K562 (cell line): ENCODE measurements around the gene G6PD. TPM values are rescaled to one million over a fixed set of nuclear protein-coding genes. Genes with fewer than 3 reads are reported as not detected.

Source experiments
- BCL6 ChIP-seq: fragments of 250-450 bp; sonication (Bioruptor Pico); IDR thresholded peaks from 2 replicates; pipeline ENCODE4 v1.4.0; 2020
- CBFB ChIP-seq: sonication (generic); formaldehyde crosslinking; IDR thresholded peaks from 2 replicates; pipeline ENCODE4 v1.4.0; 2020; ENCODE audit warnings: mild to moderate bottlenecking, missing genetic modification reagents
- FOXM1 ChIP-seq, 2 experiments: fragments of 450-650 bp in 1 of 2; sonication (generic) in 1 of 2; formaldehyde crosslinking in 1 of 2; IDR thresholded peaks; 2 replicates each; pipeline versions ENCODE4 v1.6.1 to v1.9.0; 2017 to 2022; ENCODE audit warnings: low read depth in 2 of 2, mild to moderate bottlenecking in 2 of 2, missing genetic modification reagents in 1 of 2, moderate library complexity in 1 of 2
- STAT5A ChIP-seq: IDR thresholded peaks from 2 replicates; pipeline ENCODE4 v1.6.1; 2012; ENCODE audit warnings: low read length, inconsistent platforms, borderline replicate concordance
- TAF1 ChIP-seq: IDR thresholded peaks from 2 replicates; pipeline ENCODE4 v1.6.1; 2011; ENCODE audit warnings: mild to moderate bottlenecking, low read length, moderate library complexity; ENCODE audit not compliant: insufficient read depth, control insufficient read depth, severe bottlenecking; ENCODE audit errors: extremely low read depth
- ZBTB49 ChIP-seq: sonication (generic); formaldehyde crosslinking; IDR thresholded peaks from 2 replicates; pipeline ENCODE4 v1.8.0; 2022; ENCODE audit warnings: missing genetic modification reagents, mild to moderate bottlenecking, borderline replicate concordance
- polyA plus RNA-seq, 8 experiments: library from polyadenylated mRNA; depleted of rRNA in 4 of 8; stranded (reverse) in 5 of 8; unstranded in 3 of 8; fragments of >200 nt; fragmentation: Nextera tagmentation in 2 of 8; fragmentation: Illumina TruSeq in 1 of 8; extraction: Ambion mirVana in 2 of 8; extraction: Trizol in 1 of 8; gene quantifications; 2 replicates each; pipeline versions ENCODE4 v1.2.1 to v1.2.3, GENCODE V29; 2011 to 2014; ENCODE audit warnings: inconsistent platforms in 1 of 8, missing spikeins in 1 of 8
- total RNA-seq, 7 experiments: library from RNA; depleted of rRNA in 6 of 7; stranded (reverse); fragments of >200 nt in 6 of 7; fragmentation: Illumina TruSeq in 2 of 7; extraction: Trizol in 2 of 7; gene quantifications; 2 replicates each; pipeline versions ENCODE4 v1.2.1 to v1.2.3, GENCODE V29; 2011 to 2021; ENCODE audit warnings: low replicate concordance in 1 of 7
- TF ChIP-seq, protein P1 (sequence below): sonication (generic); formaldehyde crosslinking; IDR thresholded peaks from 2 replicates; pipeline ENCODE4 v1.8.1; 2023; ENCODE audit warnings: mild to moderate bottlenecking, missing genetic modification reagents
- TF ChIP-seq, protein P2 (sequence below): fragments of 450-650 bp; IDR thresholded peaks from 2 replicates; pipeline ENCODE4 v1.6.1; 2016; ENCODE audit warnings: mild to moderate bottlenecking, moderate library complexity

G6PD gene
- total and polyA plus RNA-seq, 9 of the 15 experiments (the other 6 are each of a cell fraction or from before 2014, with no cell fraction given) = 2.9 to 222 (median 66.4) TPM

DNA sequence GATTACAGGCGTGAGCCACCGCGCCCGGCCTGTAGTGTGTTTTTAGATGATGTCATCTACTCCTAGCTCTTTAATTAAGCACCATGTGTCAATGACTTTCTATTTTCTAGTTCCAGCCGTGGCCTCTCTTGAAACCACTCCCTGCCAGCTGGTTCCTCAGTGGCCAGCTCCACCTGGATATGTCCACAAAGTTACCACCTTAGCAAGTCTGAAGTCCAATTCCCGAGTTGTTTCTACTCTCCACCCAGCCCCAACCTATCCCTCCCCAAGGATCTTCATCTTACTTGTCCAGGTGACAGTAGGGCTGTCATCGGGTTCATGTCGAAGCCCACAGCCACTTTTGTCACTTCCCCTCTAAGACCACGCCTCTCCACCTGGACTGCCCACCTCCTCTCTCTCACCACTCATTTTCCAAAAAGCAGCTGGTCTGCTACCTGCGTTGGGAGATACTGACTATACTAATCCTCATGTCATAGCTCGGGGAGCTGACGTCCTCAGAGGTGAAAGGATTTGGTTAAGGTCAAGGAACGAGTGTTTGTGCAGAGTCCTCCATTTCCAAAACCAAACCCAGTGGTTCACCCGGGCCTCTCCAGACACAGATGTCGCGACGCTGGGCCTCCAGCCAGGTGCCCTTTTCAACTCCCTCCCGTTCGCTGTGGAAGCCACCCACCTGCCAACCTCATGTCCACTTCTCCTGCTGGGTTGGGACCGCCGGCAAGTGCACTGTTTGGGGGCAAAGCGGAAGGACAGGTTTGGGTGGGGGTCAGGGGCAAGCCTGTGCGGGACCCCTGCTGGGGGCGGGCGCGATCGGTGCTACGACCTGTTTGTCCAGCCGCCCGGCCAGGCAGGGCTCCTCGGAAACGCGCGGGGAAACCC is 31.3 kb downstream of the G6PD start (continued):
- TF ChIP-seq, protein P1, sequence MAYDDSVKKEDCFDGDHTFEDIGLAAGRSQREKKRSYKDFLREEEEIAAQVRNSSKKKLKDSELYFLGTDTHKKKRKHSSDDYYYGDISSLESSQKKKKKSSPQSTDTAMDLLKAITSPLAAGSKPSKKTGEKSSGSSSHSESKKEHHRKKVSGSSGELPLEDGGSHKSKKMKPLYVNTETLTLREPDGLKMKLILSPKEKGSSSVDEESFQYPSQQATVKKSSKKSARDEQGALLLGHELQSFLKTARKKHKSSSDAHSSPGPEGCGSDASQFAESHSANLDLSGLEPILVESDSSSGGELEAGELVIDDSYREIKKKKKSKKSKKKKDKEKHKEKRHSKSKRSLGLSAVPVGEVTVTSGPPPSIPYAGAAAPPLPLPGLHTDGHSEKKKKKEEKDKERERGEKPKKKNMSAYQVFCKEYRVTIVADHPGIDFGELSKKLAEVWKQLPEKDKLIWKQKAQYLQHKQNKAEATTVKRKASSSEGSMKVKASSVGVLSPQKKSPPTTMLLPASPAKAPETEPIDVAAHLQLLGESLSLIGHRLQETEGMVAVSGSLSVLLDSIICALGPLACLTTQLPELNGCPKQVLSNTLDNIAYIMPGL = no peak
- no peak for TF ChIP-seq CBFB (CRISPR knock-in tag)
- no peak for TF ChIP-seq STAT5A
- TF ChIP-seq, protein P2, sequence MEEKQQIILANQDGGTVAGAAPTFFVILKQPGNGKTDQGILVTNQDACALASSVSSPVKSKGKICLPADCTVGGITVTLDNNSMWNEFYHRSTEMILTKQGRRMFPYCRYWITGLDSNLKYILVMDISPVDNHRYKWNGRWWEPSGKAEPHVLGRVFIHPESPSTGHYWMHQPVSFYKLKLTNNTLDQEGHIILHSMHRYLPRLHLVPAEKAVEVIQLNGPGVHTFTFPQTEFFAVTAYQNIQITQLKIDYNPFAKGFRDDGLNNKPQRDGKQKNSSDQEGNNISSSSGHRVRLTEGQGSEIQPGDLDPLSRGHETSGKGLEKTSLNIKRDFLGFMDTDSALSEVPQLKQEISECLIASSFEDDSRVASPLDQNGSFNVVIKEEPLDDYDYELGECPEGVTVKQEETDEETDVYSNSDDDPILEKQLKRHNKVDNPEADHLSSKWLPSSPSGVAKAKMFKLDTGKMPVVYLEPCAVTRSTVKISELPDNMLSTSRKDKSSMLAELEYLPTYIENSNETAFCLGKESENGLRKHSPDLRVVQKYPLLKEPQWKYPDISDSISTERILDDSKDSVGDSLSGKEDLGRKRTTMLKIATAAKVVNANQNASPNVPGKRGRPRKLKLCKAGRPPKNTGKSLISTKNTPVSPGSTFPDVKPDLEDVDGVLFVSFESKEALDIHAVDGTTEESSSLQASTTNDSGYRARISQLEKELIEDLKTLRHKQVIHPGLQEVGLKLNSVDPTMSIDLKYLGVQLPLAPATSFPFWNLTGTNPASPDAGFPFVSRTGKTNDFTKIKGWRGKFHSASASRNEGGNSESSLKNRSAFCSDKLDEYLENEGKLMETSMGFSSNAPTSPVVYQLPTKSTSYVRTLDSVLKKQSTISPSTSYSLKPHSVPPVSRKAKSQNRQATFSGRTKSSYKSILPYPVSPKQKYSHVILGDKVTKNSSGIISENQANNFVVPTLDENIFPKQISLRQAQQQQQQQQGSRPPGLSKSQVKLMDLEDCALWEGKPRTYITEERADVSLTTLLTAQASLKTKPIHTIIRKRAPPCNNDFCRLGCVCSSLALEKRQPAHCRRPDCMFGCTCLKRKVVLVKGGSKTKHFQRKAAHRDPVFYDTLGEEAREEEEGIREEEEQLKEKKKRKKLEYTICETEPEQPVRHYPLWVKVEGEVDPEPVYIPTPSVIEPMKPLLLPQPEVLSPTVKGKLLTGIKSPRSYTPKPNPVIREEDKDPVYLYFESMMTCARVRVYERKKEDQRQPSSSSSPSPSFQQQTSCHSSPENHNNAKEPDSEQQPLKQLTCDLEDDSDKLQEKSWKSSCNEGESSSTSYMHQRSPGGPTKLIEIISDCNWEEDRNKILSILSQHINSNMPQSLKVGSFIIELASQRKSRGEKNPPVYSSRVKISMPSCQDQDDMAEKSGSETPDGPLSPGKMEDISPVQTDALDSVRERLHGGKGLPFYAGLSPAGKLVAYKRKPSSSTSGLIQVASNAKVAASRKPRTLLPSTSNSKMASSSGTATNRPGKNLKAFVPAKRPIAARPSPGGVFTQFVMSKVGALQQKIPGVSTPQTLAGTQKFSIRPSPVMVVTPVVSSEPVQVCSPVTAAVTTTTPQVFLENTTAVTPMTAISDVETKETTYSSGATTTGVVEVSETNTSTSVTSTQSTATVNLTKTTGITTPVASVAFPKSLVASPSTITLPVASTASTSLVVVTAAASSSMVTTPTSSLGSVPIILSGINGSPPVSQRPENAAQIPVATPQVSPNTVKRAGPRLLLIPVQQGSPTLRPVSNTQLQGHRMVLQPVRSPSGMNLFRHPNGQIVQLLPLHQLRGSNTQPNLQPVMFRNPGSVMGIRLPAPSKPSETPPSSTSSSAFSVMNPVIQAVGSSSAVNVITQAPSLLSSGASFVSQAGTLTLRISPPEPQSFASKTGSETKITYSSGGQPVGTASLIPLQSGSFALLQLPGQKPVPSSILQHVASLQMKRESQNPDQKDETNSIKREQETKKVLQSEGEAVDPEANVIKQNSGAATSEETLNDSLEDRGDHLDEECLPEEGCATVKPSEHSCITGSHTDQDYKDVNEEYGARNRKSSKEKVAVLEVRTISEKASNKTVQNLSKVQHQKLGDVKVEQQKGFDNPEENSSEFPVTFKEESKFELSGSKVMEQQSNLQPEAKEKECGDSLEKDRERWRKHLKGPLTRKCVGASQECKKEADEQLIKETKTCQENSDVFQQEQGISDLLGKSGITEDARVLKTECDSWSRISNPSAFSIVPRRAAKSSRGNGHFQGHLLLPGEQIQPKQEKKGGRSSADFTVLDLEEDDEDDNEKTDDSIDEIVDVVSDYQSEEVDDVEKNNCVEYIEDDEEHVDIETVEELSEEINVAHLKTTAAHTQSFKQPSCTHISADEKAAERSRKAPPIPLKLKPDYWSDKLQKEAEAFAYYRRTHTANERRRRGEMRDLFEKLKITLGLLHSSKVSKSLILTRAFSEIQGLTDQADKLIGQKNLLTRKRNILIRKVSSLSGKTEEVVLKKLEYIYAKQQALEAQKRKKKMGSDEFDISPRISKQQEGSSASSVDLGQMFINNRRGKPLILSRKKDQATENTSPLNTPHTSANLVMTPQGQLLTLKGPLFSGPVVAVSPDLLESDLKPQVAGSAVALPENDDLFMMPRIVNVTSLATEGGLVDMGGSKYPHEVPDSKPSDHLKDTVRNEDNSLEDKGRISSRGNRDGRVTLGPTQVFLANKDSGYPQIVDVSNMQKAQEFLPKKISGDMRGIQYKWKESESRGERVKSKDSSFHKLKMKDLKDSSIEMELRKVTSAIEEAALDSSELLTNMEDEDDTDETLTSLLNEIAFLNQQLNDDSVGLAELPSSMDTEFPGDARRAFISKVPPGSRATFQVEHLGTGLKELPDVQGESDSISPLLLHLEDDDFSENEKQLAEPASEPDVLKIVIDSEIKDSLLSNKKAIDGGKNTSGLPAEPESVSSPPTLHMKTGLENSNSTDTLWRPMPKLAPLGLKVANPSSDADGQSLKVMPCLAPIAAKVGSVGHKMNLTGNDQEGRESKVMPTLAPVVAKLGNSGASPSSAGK = peak; percentile 46; the same call in 1 of the 2 replicates
- TF ChIP-seq TAF1 = peak; percentile 20
- peak; percentile 65; the same call in 1 of the 2 replicates for TF ChIP-seq ZBTB49 (CRISPR knock-in tag)
- no peak for TF ChIP-seq BCL6
- TF ChIP-seq FOXM1 (IDR thresholded peaks at IDR 0.05; ENCODE audit: low read depth) = no peak
- 0 out of 2 replicates have a peak, but pooled peaks have one; percentile 45 for TF ChIP-seq FOXM1 (CRISPR knock-in tag; IDR thresholded peaks at IDR 0.05; ENCODE audit: low read depth)
